B cell (primary cell): Measurements from ENCODE around the gene CACNA2D4.

Experiments
- EZH2 ChIP-seq: IDR thresholded peaks from 2 replicates; pipeline ENCODE4 v1.6.1; 2012; ENCODE audit warnings: borderline replicate concordance, low read depth, mild to moderate bottlenecking, moderate library complexity, low read length; ENCODE audit not compliant: insufficient read depth, poor library complexity, severe bottlenecking
- TF ChIP-seq, protein P1 (sequence below): fragments of 200-600 bp; IDR thresholded peaks from one replicate; pipeline ENCODE4 v1.8.0; 2022; ENCODE audit warnings: antibody characterized with exemption, mild to moderate bottlenecking

DNA sequence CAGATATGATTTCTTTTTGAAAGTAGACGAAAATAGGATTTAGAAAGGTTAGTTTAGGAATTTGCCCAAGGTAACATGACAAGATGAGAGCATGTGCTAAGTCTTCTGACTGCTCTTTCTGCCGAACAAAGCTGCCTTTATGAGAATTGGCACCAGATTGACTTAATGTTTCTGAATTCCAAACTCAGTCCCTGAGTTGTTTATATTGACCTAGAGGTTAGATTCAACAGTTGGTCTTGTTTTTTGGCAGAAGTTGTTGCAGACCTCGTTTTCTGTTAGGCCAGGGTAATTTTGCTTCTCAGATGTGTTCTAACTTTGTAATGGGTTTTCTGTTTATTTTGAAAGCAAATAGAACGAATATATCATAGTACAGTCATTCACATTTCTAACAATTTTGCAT, 159.6 kb downstream of the CACNA2D4 start:
- TF ChIP-seq, protein P1, sequence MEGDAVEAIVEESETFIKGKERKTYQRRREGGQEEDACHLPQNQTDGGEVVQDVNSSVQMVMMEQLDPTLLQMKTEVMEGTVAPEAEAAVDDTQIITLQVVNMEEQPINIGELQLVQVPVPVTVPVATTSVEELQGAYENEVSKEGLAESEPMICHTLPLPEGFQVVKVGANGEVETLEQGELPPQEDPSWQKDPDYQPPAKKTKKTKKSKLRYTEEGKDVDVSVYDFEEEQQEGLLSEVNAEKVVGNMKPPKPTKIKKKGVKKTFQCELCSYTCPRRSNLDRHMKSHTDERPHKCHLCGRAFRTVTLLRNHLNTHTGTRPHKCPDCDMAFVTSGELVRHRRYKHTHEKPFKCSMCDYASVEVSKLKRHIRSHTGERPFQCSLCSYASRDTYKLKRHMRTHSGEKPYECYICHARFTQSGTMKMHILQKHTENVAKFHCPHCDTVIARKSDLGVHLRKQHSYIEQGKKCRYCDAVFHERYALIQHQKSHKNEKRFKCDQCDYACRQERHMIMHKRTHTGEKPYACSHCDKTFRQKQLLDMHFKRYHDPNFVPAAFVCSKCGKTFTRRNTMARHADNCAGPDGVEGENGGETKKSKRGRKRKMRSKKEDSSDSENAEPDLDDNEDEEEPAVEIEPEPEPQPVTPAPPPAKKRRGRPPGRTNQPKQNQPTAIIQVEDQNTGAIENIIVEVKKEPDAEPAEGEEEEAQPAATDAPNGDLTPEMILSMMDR = no peak
- TF ChIP-seq EZH2 = no peak
